Sciatic nerve (tissue), 2 donors: Measurements from ENCODE around the gene SELPLG. TPM values are rescaled to one million over a fixed set of nuclear protein-coding genes. Genes with fewer than 3 reads are reported as not detected.
"Not testable (repeated sequence)": the region's sequence is repeated elsewhere in the genome, so short reads cannot be mapped to it uniquely, and the experiment has no call there.

ENCODE experiments used
- ATAC-seq: fragments of 200-7000 bp; cut with Tn5 transposase; one replicate; pipeline ENCODE4 v1.9.1; 2020; ENCODE audit warnings: mild to moderate bottlenecking, moderate library complexity
- DNase-seq: peaks from one replicate; pipeline ENCODE4 v3.0.0-alpha.2; 2020; ENCODE audit warnings: low spot score
- intact Hi-C: fragments of 100-400 bp; cut with DNase I; formaldehyde crosslinking; loops from one replicate; pipeline ENCODE4 v1.14.2; 2022
- total RNA-seq: library from RNA; stranded (reverse); fragmentation: NEBNext Ultra II Directional; extraction: Animal tissue kit (Norgen Biotek cat#: 25700); gene quantifications from one replicate; pipeline ENCODE4 v1.2.1, GENCODE V29; 2021
- donor health status: DM: no; HTN: no; CAD: no.
- donor health status: DM: no; HTN: no; CAD: no.

Gene SELPLG
- total RNA-seq, 1 donor from 2014 or later, result 12.3 TPM

- DNase-seq, result no peak
- no peak for ATAC-seq
- intact Hi-C loops, result no loop called here
These were observed 23.5 kb upstream of the SELPLG start for GRCh38 chr12:108657130-108657745.

GRCh38 chr12:108656247-108656646, 22.6 kb upstream of the SELPLG start:
- not testable (repeated sequence) for ATAC-seq, DNase-seq

DNA sequence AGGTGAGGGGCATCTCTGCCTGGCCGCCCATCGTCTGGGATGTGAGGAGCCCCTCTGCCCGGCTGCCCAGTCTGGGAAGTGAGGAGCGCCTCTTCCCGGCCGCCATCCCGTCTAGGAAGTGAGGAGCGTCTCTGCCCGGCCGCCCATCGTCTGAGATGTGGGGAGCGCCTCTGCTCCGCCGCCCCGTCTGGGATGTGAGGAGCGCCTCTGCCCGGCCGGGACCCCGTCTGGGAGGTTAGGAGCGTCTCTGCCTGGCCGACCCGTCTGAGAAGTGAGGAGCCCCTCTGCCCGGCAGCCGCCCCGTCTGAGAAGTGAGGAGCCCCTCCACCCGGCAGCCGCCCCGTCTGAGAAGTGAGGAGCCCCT, 22.1 kb upstream of the SELPLG start:
- intact Hi-C loops, ATAC-seq, DNase-seq: not testable (repeated sequence)

More at GRCh38 chr12:108656247-108656646, 22.6 kb upstream of the SELPLG start:
- intact Hi-C loops, result not testable (repeated sequence)

- intact Hi-C loops, ATAC-seq, DNase-seq: not testable (repeated sequence)
These were observed 20.9 kb upstream of the SELPLG start for GRCh38 chr12:108654622-108655021.

DNA sequence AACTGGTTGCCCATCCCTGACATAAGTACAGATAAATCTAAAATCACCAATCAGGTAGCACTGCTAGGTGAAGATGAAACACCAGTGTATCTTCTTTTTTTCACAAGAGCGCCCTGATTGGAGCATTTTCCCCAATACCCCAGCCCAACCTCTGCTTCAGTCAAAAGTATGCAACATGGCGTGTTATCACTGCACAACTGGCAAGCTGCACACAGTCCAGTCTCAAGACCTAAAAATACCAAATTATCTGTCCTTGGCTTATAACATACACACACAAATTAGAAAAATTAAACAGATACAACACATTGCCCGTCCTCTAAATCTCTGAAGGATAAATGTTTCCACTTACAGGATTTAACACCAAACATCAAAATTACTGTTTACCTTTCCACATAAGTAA, 20.2 kb upstream of the SELPLG start:
- intact Hi-C loops, result no loop called here
- no peak for DNase-seq
- no peak for ATAC-seq

DNA sequence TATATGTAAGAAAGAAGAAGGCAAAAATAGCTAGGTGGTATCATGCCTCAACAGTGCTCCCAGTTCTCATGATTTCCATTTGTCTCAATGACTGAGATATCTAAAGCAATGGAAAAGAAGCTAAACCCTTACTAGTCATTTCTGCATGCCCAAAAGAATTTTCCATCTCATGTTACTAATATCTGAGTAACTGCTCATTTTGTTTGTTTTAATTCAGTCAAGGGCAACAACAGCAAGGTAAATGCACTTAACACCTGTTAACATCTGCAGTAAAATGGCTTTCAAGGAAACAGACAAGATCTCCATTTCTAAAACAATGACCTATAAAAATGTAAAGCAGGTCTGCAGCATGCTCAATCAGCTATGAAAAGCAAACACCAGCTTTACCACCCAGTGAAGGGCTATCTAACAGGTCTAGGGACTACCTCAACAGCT, 19.4 kb upstream of the SELPLG start:
- intact Hi-C loops, result no loop called here
- ATAC-seq (no peak), DNase-seq (no peak)

DNA sequence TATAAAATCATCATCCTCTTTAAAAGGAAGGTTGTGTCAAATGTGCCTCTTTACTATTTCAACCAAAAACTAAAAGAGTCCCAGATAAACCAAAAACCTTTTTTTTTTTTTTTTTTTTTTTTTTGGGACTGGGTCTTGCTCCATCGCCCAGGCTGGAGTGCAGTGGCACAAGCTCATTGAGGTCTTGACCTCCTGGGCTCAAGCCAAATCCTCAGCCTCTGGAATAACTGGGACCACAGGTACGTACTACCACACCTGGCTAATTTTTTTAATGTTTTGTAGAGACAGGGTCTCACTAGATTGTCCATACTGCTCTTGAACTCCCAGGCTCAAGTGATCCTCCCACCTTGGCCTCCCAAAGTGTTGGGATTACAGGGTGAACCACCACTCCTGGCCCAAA, 16.4 kb upstream of the SELPLG start:
- intact Hi-C loops, result no loop called here
- no peak for ATAC-seq
- no peak for DNase-seq

DNA sequence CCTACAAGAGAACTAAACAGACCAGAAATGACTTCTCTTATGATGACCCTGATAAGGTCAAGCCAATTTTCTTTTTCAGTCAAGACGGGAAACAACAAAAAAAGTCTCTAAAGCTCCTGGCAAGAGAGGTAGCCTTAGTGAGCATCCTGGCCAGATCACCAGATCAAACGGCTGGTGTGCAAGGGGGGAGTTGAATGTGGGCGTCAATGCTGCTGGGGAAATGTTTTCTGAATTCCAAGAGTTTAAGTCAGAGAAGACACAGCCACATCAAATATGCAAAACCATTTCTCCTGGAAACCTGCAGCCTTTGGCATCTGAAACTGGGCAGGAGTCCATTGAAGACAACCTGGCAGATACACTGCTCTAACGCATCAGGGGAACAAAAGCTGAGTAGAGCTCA, 16.0 kb upstream of the SELPLG start:
- intact Hi-C loops, result no loop called here
- DNase-seq (no peak), ATAC-seq (no peak)

GRCh38 chr12:108649126-108649525, 15.4 kb upstream of the SELPLG start:
- DNase-seq, result no peak
- intact Hi-C loops, result no loop called here
- no peak for ATAC-seq

DNA sequence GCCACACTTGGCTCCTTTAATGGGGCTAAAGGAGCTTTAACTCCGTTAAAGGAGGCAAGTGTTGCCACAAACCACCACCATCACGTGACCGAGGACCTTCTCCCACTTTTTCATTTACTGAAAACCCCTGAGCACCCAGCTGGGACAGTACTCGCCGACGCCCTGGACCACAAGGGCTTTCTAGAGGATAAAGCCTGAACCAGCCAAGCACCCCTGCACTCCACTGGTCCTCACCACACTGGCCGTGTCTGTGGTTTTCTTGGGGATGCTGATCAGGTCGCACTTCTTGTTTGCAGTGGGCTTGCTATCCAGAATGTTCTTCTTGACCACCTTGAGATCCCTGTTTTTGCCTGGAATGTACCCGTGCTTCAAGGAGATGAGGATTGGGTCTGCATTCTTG, 14.7 kb upstream of the SELPLG start:
- DNase-seq (no peak), ATAC-seq (no peak)
- intact Hi-C loops, result no loop called here

- intact Hi-C loops, result no loop called here
- no peak for DNase-seq
- ATAC-seq, result no peak
These were observed 14.0 kb upstream of the SELPLG start for GRCh38 chr12:108647585-108648287.

GRCh38 chr12:108646600-108647579, 13.2 kb upstream of the SELPLG start:
- ATAC-seq (no peak), DNase-seq (no peak)
- intact Hi-C loops, result no loop called here

DNA sequence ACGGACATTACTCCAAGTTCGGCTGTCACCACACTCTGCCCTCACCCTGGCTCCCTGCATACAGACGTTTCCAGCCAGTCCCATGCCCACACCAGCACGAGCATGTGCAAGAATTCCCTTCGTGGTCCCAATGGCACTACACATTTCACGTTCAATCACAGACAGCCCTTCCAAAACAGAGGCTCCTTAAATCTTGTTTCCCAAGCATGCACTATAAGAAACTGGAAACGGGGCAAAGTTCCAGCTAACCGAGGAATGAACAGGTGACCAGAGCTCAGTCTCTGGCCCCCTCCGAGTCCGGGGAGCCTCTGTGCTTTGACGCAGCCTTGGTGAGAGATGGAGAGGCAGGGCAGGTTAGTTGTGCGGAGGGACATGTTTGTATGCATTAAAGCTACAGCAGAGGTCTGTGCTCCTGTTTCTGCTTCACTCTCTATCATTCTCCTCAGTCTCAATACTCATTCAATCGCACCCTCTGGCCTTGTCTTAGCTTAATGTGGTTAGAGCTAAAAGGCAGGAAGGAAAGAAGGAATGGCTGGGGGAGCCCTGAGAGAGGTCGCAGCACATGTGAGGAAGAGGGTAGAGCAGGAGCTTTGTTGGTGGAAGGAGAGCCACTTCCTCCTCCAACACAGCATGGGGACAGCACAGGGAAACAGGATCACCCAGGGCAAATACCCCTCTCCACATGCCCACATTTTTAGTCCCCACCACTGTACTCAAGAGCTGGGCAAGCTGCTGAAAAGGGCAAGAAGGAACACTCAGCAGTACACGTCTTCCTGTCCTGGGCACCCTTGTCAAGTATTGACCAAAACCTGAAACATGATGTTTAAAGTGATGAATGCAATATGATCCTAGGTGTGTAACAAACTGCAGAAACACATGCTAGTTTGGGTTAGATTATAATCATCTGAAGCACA, 12.2 kb upstream of the SELPLG start:
- ATAC-seq (no peak), DNase-seq (no peak)
- intact Hi-C loops, result no loop called here

DNA sequence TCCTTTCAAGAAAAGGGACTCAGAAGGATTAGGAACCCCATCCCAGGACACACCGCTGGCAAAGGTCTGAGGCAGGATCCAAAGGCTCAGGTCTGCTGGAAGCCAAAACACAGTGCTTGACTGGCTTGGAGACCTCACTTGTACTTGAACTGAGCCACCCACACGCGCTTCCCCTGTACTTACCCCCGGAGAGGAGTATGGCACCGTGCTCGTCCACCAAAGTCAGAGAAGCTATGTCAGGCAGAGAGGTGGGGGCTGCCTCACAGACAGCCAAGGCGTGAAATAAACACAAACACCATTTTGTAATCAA, 11.1 kb upstream of the SELPLG start:
- ATAC-seq, result no peak
- intact Hi-C loops, result no loop called here
- no peak for DNase-seq

DNA sequence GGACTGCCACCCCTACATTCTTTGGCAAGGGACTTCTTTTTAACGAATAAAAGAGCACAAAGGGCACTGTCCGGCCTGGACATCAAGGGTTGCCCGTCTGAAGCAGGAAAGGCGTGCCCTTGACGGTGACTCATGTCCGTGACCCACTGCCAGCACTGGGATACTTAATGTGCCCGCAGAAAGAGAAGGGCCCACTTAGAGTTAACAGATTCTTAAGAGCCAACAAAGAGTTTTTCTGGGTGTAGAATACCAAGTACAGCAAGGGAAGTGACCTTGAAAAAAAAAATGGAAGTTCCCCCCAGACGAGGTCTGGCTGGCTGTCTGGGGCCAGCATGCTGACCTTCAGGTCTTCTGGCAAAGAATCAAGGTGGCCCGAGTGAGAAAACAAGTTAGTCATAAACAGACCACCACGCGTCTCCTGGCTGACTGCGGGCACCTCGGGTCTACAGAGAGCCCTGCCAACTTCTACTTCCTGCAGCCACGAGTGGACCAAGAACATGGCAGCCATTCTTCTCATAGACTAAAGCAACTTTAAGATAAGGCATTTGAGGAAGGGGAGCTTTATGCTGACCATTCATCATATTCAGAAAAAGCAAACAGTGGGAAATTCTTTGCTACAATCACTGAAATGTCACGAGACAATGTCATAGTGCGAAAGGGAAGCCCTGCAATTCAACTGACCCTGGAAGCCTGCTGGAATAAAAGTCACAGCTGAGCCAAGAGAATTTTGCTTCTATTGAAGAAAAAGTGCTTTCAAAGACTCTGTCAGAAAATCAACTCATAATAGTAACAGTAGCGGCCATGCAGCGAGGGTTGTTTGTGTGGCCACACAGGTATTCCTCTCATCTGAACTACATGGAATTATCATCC, 10.5 kb upstream of the SELPLG start:
- intact Hi-C loops, result no loop called here
- no peak for DNase-seq

DNA sequence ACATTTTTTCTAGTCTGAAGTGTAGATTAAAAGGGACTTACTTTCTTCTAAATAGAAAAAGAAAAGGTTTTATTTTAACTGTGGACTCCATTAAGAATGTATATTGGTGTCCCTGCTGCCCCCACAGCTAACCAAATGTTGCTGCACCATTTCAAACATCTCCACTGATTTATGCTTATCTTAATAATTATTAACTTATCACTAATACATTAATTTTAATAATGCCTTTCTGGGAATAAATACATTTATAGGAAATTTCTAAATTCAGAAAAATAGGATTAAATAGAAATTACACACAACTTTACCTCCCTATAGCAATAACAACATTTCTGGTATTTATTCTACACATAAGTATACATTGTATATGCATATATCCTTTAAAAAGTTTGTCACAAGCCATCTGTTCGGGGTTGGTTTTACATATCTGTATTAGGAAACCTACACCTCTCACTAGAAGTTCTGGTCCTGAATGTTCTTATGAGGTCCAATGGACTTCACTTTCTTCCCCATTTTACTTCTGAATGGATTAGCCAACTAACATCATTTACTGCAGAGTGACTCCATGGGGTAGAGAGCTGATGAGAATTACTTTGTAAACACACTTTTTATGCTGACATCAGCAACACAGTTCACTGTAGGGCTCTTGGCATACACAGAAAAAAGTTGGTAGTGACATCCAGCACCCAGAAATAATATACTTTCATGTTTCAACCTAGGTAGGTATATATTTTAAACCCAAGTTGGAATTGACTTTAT, 9.4 kb upstream of the SELPLG start:
- intact Hi-C loops, result no loop called here
- no peak for ATAC-seq

More for the DNA sequence above, 10.5 kb upstream of the SELPLG start:
- ATAC-seq, result peak; percentile 15

GRCh38 chr12:108642269-108642870, 8.7 kb upstream of the SELPLG start:
- ATAC-seq (no peak), DNase-seq (no peak)
- intact Hi-C loops, result no loop called here

More for the DNA sequence above, 9.4 kb upstream of the SELPLG start:
- no peak for DNase-seq
